GM23248 (cell line): ENCODE measurements around the gene FAM13C. TPM values are rescaled to one million over a fixed set of nuclear protein-coding genes. Genes with fewer than 3 reads are reported as not detected.

ENCODE experiments used
- DNase-seq: peaks from one replicate; pipeline ENCODE4 v3.0.0-alpha.2; 2015
- H2AFZ ChIP-seq: fragments of 200-600 bp; sonication (generic); 2 replicates; pipeline ENCODE4 v1.6.1; 2016; ENCODE audit warnings: antibody characterized with exemption
- H3F3A ChIP-seq: fragments of 200-600 bp; sonication (generic); 2 replicates; pipeline ENCODE4 v1.6.1; 2016; ENCODE audit warnings: mild to moderate bottlenecking, antibody characterized with exemption, mixed run types; ENCODE audit not compliant: insufficient read depth
- H3K27ac ChIP-seq: fragments of 200-600 bp; sonication (generic); 2 replicates; pipeline ENCODE4 v1.5.1; 2016; ENCODE audit warnings: mild to moderate bottlenecking
- H3K27me3 ChIP-seq: fragments of 200-600 bp; sonication (generic); replicated peaks from 2 replicates; pipeline ENCODE4 v1.6.1; 2016; ENCODE audit warnings: mild to moderate bottlenecking; ENCODE audit not compliant: insufficient read depth
- H3K36me3 ChIP-seq: fragments of 200-600 bp; sonication (generic); 2 replicates; pipeline ENCODE4 v1.6.1; 2016; ENCODE audit warnings: low read depth, mild to moderate bottlenecking
- H3K4me1 ChIP-seq: fragments of 200-600 bp; sonication (generic); 2 replicates; pipeline ENCODE4 v1.6.1; 2016; ENCODE audit warnings: mild to moderate bottlenecking; ENCODE audit not compliant: insufficient read depth
- H3K4me2 ChIP-seq: fragments of 200-600 bp; sonication (generic); one replicate; pipeline ENCODE4 v1.6.1; 2016; ENCODE audit warnings: mild to moderate bottlenecking; ENCODE audit not compliant: unreplicated experiment
- H3K4me3 ChIP-seq: fragments of 200-600 bp; sonication (generic); 2 replicates; pipeline ENCODE4 v1.5.1; 2016; ENCODE audit warnings: mild to moderate bottlenecking
- H3K79me2 ChIP-seq: fragments of 200-600 bp; sonication (generic); 2 replicates; pipeline ENCODE4 v1.6.1; 2016; ENCODE audit warnings: mild to moderate bottlenecking; ENCODE audit not compliant: insufficient read depth
- H3K9ac ChIP-seq: fragments of 200-600 bp; sonication (generic); 2 replicates; pipeline ENCODE4 v1.6.1; 2016; ENCODE audit warnings: mild to moderate bottlenecking
- H3K9me2 ChIP-seq: fragments of 200-600 bp; sonication (generic); 2 replicates; pipeline ENCODE4 v1.6.1; 2016; ENCODE audit warnings: mixed run types, mild to moderate bottlenecking, moderate library complexity; ENCODE audit not compliant: insufficient read depth
- H3K9me3 ChIP-seq: fragments of 200-600 bp; sonication (generic); one replicate; pipeline ENCODE4 v1.6.1; 2017; ENCODE audit warnings: low read depth
- H4K20me1 ChIP-seq: fragments of 200-600 bp; sonication (generic); 2 replicates; pipeline ENCODE4 v1.6.0; 2016; ENCODE audit not compliant: insufficient read depth
- EZH2 ChIP-seq: fragments of 200-600 bp; sonication (generic); IDR thresholded peaks from 2 replicates; pipeline ENCODE4 v1.6.1; 2018; ENCODE audit warnings: antibody characterized with exemption, mild to moderate bottlenecking; ENCODE audit not compliant: insufficient read depth, poor library complexity, severe bottlenecking
- EZH2phosphoT487 ChIP-seq: fragments of 200-600 bp; sonication (generic); IDR thresholded peaks from 2 replicates; pipeline ENCODE4 v1.6.1; 2018; ENCODE audit warnings: antibody characterized with exemption, moderate library complexity, mild to moderate bottlenecking, low read depth; ENCODE audit not compliant: insufficient read depth
- WGBS, 2 experiments: methylation state at CpG; one replicate each; pipeline ENCODE4 v1.1.6; 2015 to 2017; ENCODE audit warnings: low lambda C conversion rate in 2 of 2, low coverage in 1 of 2; ENCODE audit errors: missing lambda C conversion rate in 2 of 2; 5-methylcytosine and 5-hydroxymethylcytosine counted together
- in situ Hi-C: fragments of 300-500 bp; cut with MboI; formaldehyde crosslinking; loops from 2 replicates; pipeline ENCODE4 v1.15.0; 2020
- polyA plus RNA-seq: library from polyadenylated mRNA; unstranded; fragments of >200 nt; fragmentation: Nextera tagmentation; extraction: Ambion mirVana; gene quantifications from 2 replicates; pipeline ENCODE4 v1.2.1, GENCODE V29; 2016
- total RNA-seq: library from RNA; depleted of rRNA; stranded (reverse); fragments of >200 nt; shearing (Covaris generic); gene quantifications from 2 replicates; pipeline ENCODE4 v1.2.3, GENCODE V29; 2014

The FAM13C gene
- total and polyA plus RNA-seq, 2 experiments from 2014 or later, result 0.54 to 0.56 TPM

- TF ChIP-seq EZH2 (no peak), EZH2phosphoT487 (no peak)
- H3K4me2 ChIP-seq, result no peak overlapping the region
- H3K79me2 ChIP-seq, result no peaks in the 10 kb centered on the region
- H3K9me3 ChIP-seq, result no peaks in the 10 kb centered on the region
- H2AFZ ChIP-seq, result no peak overlapping the region
- no peak overlapping the region for H3K27ac ChIP-seq
- no peaks in the 10 kb centered on the region for H3K36me3 ChIP-seq
- no peak overlapping the region for H3K4me3 ChIP-seq
- 62 to 68% methylated on average over 1 of the region's 1 CpG for WGBS, 2 experiments
- H3F3A ChIP-seq, result no peaks in the 10 kb centered on the region
- no peak for DNase-seq
- H3K9ac ChIP-seq, result no peak overlapping the region
- no peaks in the 10 kb centered on the region for H3K9me2 ChIP-seq
- H3K27me3 ChIP-seq, result 0 out of 2 replicates have a peak, but pooled peaks cover 6% of the 10 kb centered on the region
- H4K20me1 ChIP-seq, result no peaks in the 10 kb centered on the region
- no peaks in the 10 kb centered on the region for H3K4me1 ChIP-seq
- in situ Hi-C loops, result no loop called here
Measured at GRCh38 chr10:59258890-59259289, 103.5 kb downstream of the FAM13C start.

- no peaks in the 10 kb centered on the region for H4K20me1 ChIP-seq
- DNase-seq, result no peak
- 0 out of 2 replicates have a peak, but pooled peaks cover 6% of the 10 kb centered on the region for H3K27me3 ChIP-seq
- no peaks in the 10 kb centered on the region for H3K9me3 ChIP-seq
- no peak overlapping the region for H3K4me2 ChIP-seq
- no peaks in the 10 kb centered on the region for H3F3A ChIP-seq
- in situ Hi-C loops, result no loop called here
- H3K36me3 ChIP-seq, result no peaks in the 10 kb centered on the region
- no peaks in the 10 kb centered on the region for H3K9me2 ChIP-seq
- 80 to 94% methylated on average over 1 of the region's 1 CpG for WGBS, 2 experiments
- no peak overlapping the region for H3K9ac ChIP-seq
- H2AFZ ChIP-seq, result no peak overlapping the region
- H3K79me2 ChIP-seq, result no peaks in the 10 kb centered on the region
- TF ChIP-seq EZH2phosphoT487 (no peak), EZH2 (no peak)
- no peak overlapping the region for H3K4me3 ChIP-seq
- no peak overlapping the region for H3K27ac ChIP-seq
- H3K4me1 ChIP-seq, result no peaks in the 10 kb centered on the region
Measured at GRCh38 chr10:59257224-59257623, 105.1 kb downstream of the FAM13C start.

GRCh38 chr10:59255463-59255862 is 106.9 kb downstream of the FAM13C start:
- Histone ChIP-seq H3K9me2 (no peaks in the 10 kb centered on the region), H3K27me3 (0 out of 2 replicates have a peak, but pooled peaks cover 6% of the 10 kb centered on the region), H3K79me2 (no peaks in the 10 kb centered on the region), H3K4me2 (no peak overlapping the region), H2AFZ (no peak overlapping the region), H3K36me3 (no peaks in the 10 kb centered on the region), H3K4me1 (no peaks in the 10 kb centered on the region), H3K4me3 (no peak overlapping the region), H3K27ac (no peak overlapping the region), H3K9ac (no peak overlapping the region), H4K20me1 (no peaks in the 10 kb centered on the region), H3F3A (no peaks in the 10 kb centered on the region), H3K9me3 (no peaks in the 10 kb centered on the region)
- no peak for TF ChIP-seq EZH2
- TF ChIP-seq EZH2phosphoT487, result no peak
- DNase-seq, result no peak
- 78 to 81% methylated on average over 1 of the region's 1 CpG for WGBS, 2 experiments
- in situ Hi-C loops, result no loop called here

- no peaks in the 10 kb centered on the region for H3K9me3 ChIP-seq
- H3K79me2 ChIP-seq, result no peaks in the 10 kb centered on the region
- no peak overlapping the region for H3K9ac ChIP-seq
- in situ Hi-C loops, result no loop called here
- H3K4me1 ChIP-seq, result no peaks in the 10 kb centered on the region
- no peak overlapping the region for H3K4me3 ChIP-seq
- no peaks in the 10 kb centered on the region for H3F3A ChIP-seq
- H3K4me2 ChIP-seq, result no peak overlapping the region
- no peaks in the 10 kb centered on the region for H4K20me1 ChIP-seq
- no peak overlapping the region for H3K27ac ChIP-seq
- no peak for DNase-seq
- no peak for TF ChIP-seq EZH2
- TF ChIP-seq EZH2phosphoT487, result no peak
- no peak overlapping the region for H2AFZ ChIP-seq
- no peaks in the 10 kb centered on the region for H3K9me2 ChIP-seq
- H3K27me3 ChIP-seq, result 0 out of 2 replicates have a peak, but pooled peaks cover 6% of the 10 kb centered on the region
- no peaks in the 10 kb centered on the region for H3K36me3 ChIP-seq
Measured at GRCh38 chr10:59252491-59252890, 109.9 kb downstream of the FAM13C start.

GRCh38 chr10:59245686-59246085 is 116.7 kb downstream of the FAM13C start:
- Histone ChIP-seq H3K27me3 (no peaks in the 10 kb centered on the region), H3K27ac (no peak overlapping the region), H3K36me3 (no peaks in the 10 kb centered on the region), H3K9ac (no peak overlapping the region), H3K9me3 (no peaks in the 10 kb centered on the region), H4K20me1 (no peaks in the 10 kb centered on the region), H3K9me2 (no peaks in the 10 kb centered on the region), H3K4me2 (no peak overlapping the region), H3K4me3 (no peak overlapping the region), H2AFZ (no peak overlapping the region), H3K79me2 (no peaks in the 10 kb centered on the region), H3K4me1 (no peaks in the 10 kb centered on the region), H3F3A (no peaks in the 10 kb centered on the region)
- DNase-seq, result no peak
- no peak for TF ChIP-seq EZH2
- TF ChIP-seq EZH2phosphoT487, result no peak
- WGBS, 2 experiments, result 81 to 84% methylated on average over 1 of the region's 1 CpG
- in situ Hi-C loops, result no loop called here
